GM12875 (cell line): ENCODE measurements around the gene SLC13A1.

ENCODE experiments used
- H3K4me3 ChIP-seq: one replicate; pipeline ENCODE4 v1.5.1; 2011; ENCODE audit warnings: low read depth, low read length, control low read depth
- CTCF ChIP-seq: IDR thresholded peaks from 2 replicates; pipeline ENCODE4 v1.5.1; 2011; ENCODE audit warnings: low read depth, mild to moderate bottlenecking, control low read depth, inconsistent platforms, low read length, moderate library complexity, borderline replicate concordance; ENCODE audit not compliant: insufficient read depth

Gene SLC13A1

GRCh38 chr7:123198111-123198510 lies 1.7 kb downstream of the SLC13A1 start:
- TF ChIP-seq CTCF, result no peak
- no peak overlapping the region for H3K4me3 ChIP-seq

- TF ChIP-seq CTCF, result no peak
- no peak overlapping the region for H3K4me3 ChIP-seq
Measured at GRCh38 chr7:123193235-123193634, 6.5 kb downstream of the SLC13A1 start.

- no peak overlapping the region for H3K4me3 ChIP-seq
- no peak for TF ChIP-seq CTCF
Measured at GRCh38 chr7:123191132-123191531, 8.6 kb downstream of the SLC13A1 start.

GRCh38 chr7:123190109-123190831 lies 9.5 kb downstream of the SLC13A1 start:
- TF ChIP-seq CTCF, result no peak

GRCh38 chr7:123185756-123186155 lies 14.0 kb downstream of the SLC13A1 start:
- TF ChIP-seq CTCF, result no peak
- H3K4me3 ChIP-seq, result no peak overlapping the region

More at GRCh38 chr7:123190109-123190831, 9.5 kb downstream of the SLC13A1 start:
- H3K4me3 ChIP-seq, result no peak overlapping the region

- H3K4me3 ChIP-seq, result no peak overlapping the region
Measured at GRCh38 chr7:123184271-123184670, 15.5 kb downstream of the SLC13A1 start.

More at GRCh38 chr7:123184271-123184670, 15.5 kb downstream of the SLC13A1 start:
- TF ChIP-seq CTCF, result no peak
